SK-N-SH (cell line): ENCODE data around the gene STOML1. TPM values are rescaled to one million over a fixed set of nuclear protein-coding genes. Genes with fewer than 3 reads are reported as not detected.

Source experiments
- CTCF ChIA-PET: fragments of 300-600, 350-600 bp; formaldehyde crosslinking; extraction: SDS; loops from one replicate; lab custom pipeline; 2021; lab: Yijun Ruan, JAX
- POLR2A ChIA-PET: fragments of 350-600 bp; sonication (Branson Sonifier 250); formaldehyde crosslinking; extraction: SDS; loops from one replicate; lab custom pipeline; 2020; ENCODE audit warnings: antibody characterized with exemption, inconsistent platforms; lab: Yijun Ruan, JAX
- DNase-seq: peaks from one replicate; pipeline ENCODE4 v3.0.0; 2012
- H2AFZ ChIP-seq: fragments of 200-600 bp; sonication (generic); 2 replicates; pipeline ENCODE4 v1.8.1; 2016; ENCODE audit warnings: antibody characterized with exemption, mild to moderate bottlenecking, low read depth
- H3F3A ChIP-seq: fragments of 200-600 bp; sonication (generic); replicated peaks from 2 replicates; pipeline ENCODE3; 2016; ENCODE audit warnings: antibody characterized with exemption, mild to moderate bottlenecking; ENCODE audit not compliant: insufficient read depth
- H3K27ac ChIP-seq, 2 experiments: fragments of 200-500 bp in 1 of 2; fragments of 200-600 bp in 1 of 2; sonication (Bioruptor generic) in 1 of 2; sonication (generic), shearing (Covaris generic) in 1 of 2; 2 replicates each; pipeline versions ENCODE4 v1.5.1 to v1.6.1; 2014 to 2016; ENCODE audit warnings: low read depth in 2 of 2, inconsistent platforms in 1 of 2, low read length in 1 of 2, mild to moderate bottlenecking in 1 of 2, mixed read lengths in 1 of 2
- H3K27me3 ChIP-seq: fragments of 200-600 bp; sonication (generic), shearing (Covaris generic); 2 replicates; pipeline ENCODE4 v1.6.1; 2016; ENCODE audit warnings: mixed run types; ENCODE audit not compliant: insufficient read depth
- H3K36me3 ChIP-seq, 2 experiments: fragments of 200-500 bp in 1 of 2; fragments of 200-600 bp in 1 of 2; sonication (Bioruptor generic) in 1 of 2; sonication (generic) in 1 of 2; replicated peaks in 1 of 2; 2 replicates each; pipeline versions ENCODE3 to v1.5.1; 2014 to 2016; ENCODE audit warnings: low read length in 1 of 2, mild to moderate bottlenecking in 1 of 2; ENCODE audit not compliant: insufficient read depth in 2 of 2, control insufficient read depth in 1 of 2
- H3K4me1 ChIP-seq, 2 experiments: fragments of 200-500 bp in 1 of 2; fragments of 200-600 bp in 1 of 2; sonication (Bioruptor generic) in 1 of 2; sonication (generic), shearing (Covaris generic) in 1 of 2; 2 replicates each; pipeline versions ENCODE4 v1.5.1 to v1.6.1; 2014 to 2016; ENCODE audit warnings: low read depth in 1 of 2, low read length in 1 of 2, mixed run types in 1 of 2; ENCODE audit not compliant: insufficient read depth in 2 of 2, control insufficient read depth in 1 of 2
- H3K4me2 ChIP-seq: fragments of 200-600 bp; sonication (generic), shearing (Covaris generic); 2 replicates; pipeline ENCODE4 v1.6.1; 2017; ENCODE audit warnings: mixed run types
- H3K4me3 ChIP-seq, 2 experiments: fragments of 200-500 bp in 1 of 2; fragments of 200-600 bp in 1 of 2; sonication (Bioruptor generic) in 1 of 2; sonication (generic), shearing (Covaris generic) in 1 of 2; 2 replicates each; pipeline versions ENCODE4 v1.5.1 to v1.8.1; 2014 to 2016; ENCODE audit warnings: low read depth in 2 of 2, inconsistent platforms in 1 of 2, low read length in 1 of 2, mild to moderate bottlenecking in 1 of 2, mixed read lengths in 1 of 2, moderate library complexity in 1 of 2
- H3K79me2 ChIP-seq: fragments of 200-600 bp; sonication (generic); 2 replicates; pipeline ENCODE4 v1.8.1; 2017; ENCODE audit warnings: mild to moderate bottlenecking; ENCODE audit not compliant: insufficient read depth
- H3K9ac ChIP-seq: fragments of 200-600 bp; sonication (generic); 2 replicates; pipeline ENCODE4 v1.6.1; 2017; ENCODE audit warnings: mixed run types
- H3K9me2 ChIP-seq: fragments of 200-600 bp; sonication (generic); 2 replicates; pipeline ENCODE4 v1.6.1; 2017; ENCODE audit warnings: mixed run types
- H3K9me3 ChIP-seq: fragments of 200-600 bp; sonication (generic); 2 replicates; pipeline ENCODE4 v1.6.1; 2017; ENCODE audit warnings: mixed run types, mild to moderate bottlenecking, moderate library complexity
- H4K20me1 ChIP-seq: fragments of 200-600 bp; sonication (generic); 2 replicates; pipeline ENCODE4 v1.6.1; 2017; ENCODE audit warnings: mild to moderate bottlenecking, mixed run types; ENCODE audit not compliant: insufficient read depth
- EZH2phosphoT487 ChIP-seq: fragments of 200-600 bp; sonication (generic); IDR thresholded peaks from 2 replicates; pipeline ENCODE4 v1.6.1; 2017; ENCODE audit warnings: low read depth, mixed run types, mild to moderate bottlenecking, antibody characterized with exemption, moderate library complexity, borderline replicate concordance
- GABPA ChIP-seq: IDR thresholded peaks from 2 replicates; pipeline ENCODE4 v1.4.0; 2012; ENCODE audit warnings: low read depth, mild to moderate bottlenecking
- MEF2A ChIP-seq: IDR thresholded peaks from 2 replicates; pipeline ENCODE4 v1.4.0; 2012; ENCODE audit warnings: low read depth, borderline replicate concordance
- POLR2AphosphoS5 ChIP-seq: IDR thresholded peaks from 2 replicates; pipeline ENCODE4 v1.6.1; 2012; ENCODE audit warnings: low read depth, low read length
- RAD21 ChIP-seq: IDR thresholded peaks from 2 replicates; pipeline ENCODE4 v1.6.1; 2012; ENCODE audit warnings: mild to moderate bottlenecking, low read length
- TAF1 ChIP-seq: IDR thresholded peaks from 2 replicates; pipeline ENCODE4 v1.6.1; 2012; ENCODE audit warnings: low read depth, mild to moderate bottlenecking, low read length, moderate library complexity, borderline replicate concordance
- TEAD4 ChIP-seq: IDR thresholded peaks from 2 replicates; pipeline ENCODE4 v1.4.0; 2012; ENCODE audit warnings: mild to moderate bottlenecking, borderline replicate concordance; ENCODE audit not compliant: insufficient read depth
- WGBS: methylation state at CpG from one replicate; pipeline ENCODE4 v1.1.6; 2017; ENCODE audit warnings: low lambda C conversion rate; 5-methylcytosine and 5-hydroxymethylcytosine counted together
- polyA plus RNA-seq, 3 experiments: library from polyadenylated mRNA; depleted of rRNA; stranded (reverse); fragments of >200 nt; gene quantifications; 2 replicates each; pipeline ENCODE4 v1.2.3, GENCODE V29; 2012
- TF ChIP-seq, protein P1 (sequence below): fragments of 200-600 bp; sonication (generic); IDR thresholded peaks from 2 replicates; pipeline ENCODE4 v1.6.1; 2017; ENCODE audit warnings: antibody characterized with exemption, mild to moderate bottlenecking, moderate library complexity
- TF ChIP-seq, protein P2 (sequence below): IDR thresholded peaks from 2 replicates; pipeline ENCODE4; 2012

Gene STOML1
- polyA plus RNA-seq, 1 of the 3 experiments (the other 2 are of a cell fraction), result 20.4 TPM

DNA sequence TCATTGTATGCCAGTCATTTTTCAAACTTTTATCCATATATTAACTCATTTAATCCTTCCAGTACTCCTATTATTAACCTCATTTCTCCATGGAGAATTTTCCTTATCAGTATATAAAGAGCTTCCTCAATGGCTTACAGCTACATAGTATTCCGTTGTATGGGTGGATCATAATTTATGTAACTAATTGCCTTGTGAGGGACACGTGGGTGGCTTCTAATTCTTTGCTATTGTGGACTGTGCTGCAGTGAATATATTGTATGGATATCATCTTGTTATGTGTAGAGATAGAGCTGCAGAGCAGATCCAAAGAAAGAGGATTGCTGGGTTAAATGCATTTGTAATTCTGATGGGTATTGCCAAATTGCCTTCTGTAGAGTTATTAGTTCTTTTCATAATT is 27.6 kb upstream of the STOML1 start (continued):
- TF ChIP-seq, protein P1, sequence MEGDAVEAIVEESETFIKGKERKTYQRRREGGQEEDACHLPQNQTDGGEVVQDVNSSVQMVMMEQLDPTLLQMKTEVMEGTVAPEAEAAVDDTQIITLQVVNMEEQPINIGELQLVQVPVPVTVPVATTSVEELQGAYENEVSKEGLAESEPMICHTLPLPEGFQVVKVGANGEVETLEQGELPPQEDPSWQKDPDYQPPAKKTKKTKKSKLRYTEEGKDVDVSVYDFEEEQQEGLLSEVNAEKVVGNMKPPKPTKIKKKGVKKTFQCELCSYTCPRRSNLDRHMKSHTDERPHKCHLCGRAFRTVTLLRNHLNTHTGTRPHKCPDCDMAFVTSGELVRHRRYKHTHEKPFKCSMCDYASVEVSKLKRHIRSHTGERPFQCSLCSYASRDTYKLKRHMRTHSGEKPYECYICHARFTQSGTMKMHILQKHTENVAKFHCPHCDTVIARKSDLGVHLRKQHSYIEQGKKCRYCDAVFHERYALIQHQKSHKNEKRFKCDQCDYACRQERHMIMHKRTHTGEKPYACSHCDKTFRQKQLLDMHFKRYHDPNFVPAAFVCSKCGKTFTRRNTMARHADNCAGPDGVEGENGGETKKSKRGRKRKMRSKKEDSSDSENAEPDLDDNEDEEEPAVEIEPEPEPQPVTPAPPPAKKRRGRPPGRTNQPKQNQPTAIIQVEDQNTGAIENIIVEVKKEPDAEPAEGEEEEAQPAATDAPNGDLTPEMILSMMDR, result no peak
- no peak for TF ChIP-seq RAD21

DNA sequence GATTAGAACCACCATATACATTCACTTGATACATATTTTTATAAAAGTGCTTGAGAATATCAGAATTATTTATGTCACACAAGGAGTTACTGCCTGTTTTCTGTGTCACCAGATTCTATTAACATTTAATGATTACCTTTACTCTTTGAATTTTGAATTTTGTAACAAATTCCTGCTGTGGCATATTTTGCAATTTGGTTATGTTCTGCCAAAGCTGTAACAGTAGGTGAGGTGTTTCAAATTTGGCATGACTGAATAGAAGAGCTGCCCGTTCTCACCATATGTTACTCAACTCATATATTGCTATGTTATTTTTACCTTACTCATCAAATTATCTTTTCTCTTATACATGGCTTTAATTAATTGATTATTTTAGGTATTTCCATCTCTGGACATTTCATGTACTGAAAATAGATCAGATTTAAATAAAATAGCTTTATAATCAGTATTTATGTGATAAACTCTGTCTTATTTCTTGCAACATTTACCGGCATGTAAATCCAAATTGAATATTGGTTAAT is 21.3 kb upstream of the STOML1 start:
- no peak overlapping the region for H3K27ac ChIP-seq
- POLR2A ChIA-PET, result no interaction called here
- 95% methylated on average over 2 of the region's 2 CpGs for WGBS
- no peak overlapping the region for H3K9ac ChIP-seq
- no peaks in the 10 kb centered on the region for H3K9me2 ChIP-seq
- CTCF ChIA-PET, result interaction anchor here (1.0 to 2.2 kb wide), 6 partner anchors 10 to 40 kb away, joined by 3 to 6 read pairs (median 4); no protein-coding TSS in a partner anchor
- no peak for DNase-seq
- TF ChIP-seq, protein P2, sequence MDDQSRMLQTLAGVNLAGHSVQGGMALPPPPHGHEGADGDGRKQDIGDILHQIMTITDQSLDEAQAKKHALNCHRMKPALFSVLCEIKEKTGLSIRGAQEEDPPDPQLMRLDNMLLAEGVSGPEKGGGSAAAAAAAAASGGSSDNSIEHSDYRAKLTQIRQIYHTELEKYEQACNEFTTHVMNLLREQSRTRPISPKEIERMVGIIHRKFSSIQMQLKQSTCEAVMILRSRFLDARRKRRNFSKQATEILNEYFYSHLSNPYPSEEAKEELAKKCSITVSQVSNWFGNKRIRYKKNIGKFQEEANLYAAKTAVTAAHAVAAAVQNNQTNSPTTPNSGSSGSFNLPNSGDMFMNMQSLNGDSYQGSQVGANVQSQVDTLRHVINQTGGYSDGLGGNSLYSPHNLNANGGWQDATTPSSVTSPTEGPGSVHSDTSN, result no peak
- TF ChIP-seq TEAD4 (no peak), TAF1 (no peak), EZH2phosphoT487 (no peak), POLR2AphosphoS5 (no peak), GABPA (no peak), MEF2A (no peak)
- TF ChIP-seq, protein P1, result no peak
- TF ChIP-seq, all 33 proteins: peak for 0
- Histone ChIP-seq H3F3A (peaks cover 6% of the 10 kb centered on the region), H3K4me1 (no peaks in the 10 kb centered on the region), H3K4me2 (no peak overlapping the region), H3K79me2 (peaks cover 84% of the 10 kb centered on the region), H2AFZ (no peak overlapping the region), H4K20me1 (no peaks in the 10 kb centered on the region; the same call in 1 of the 2 replicates), H3K9me3 (no peaks in the 10 kb centered on the region), H3K27me3 (no peaks in the 10 kb centered on the region), H3K4me3 (no peak overlapping the region), H3K36me3 (peaks cover 7 to 19% of the 10 kb centered on the region in 2 experiments)
